Stimulated activated naive CD8-positive, alpha-beta T cell treated with anti-CD3 and anti-CD28 coated beads, Interleukin-15, amount 100 ng/mL, for 72 hours (primary cell): ENCODE measurements around the gene JMJD1C.
"Not testable (repeated sequence)": the region's sequence is repeated elsewhere in the genome, so short reads cannot be mapped to it uniquely, and the experiment has no call there.

Source experiments
- ATAC-seq: fragments of 150-1000 bp; cut with Tn5 transposase; 2 replicates; pipeline ENCODE4 v1.10.0; 2021; ENCODE audit warnings: mild to moderate bottlenecking, moderate library complexity
- DNase-seq, 2 donors: peaks; one replicate each; pipeline ENCODE4 v3.0.0; 2021 to 2022
- H3K27ac Mint-ChIP-seq, 2 donors: one replicate each; pipeline ENCODE4 v1.8.0; 2022; ENCODE audit warnings: mild to moderate bottlenecking in 2 of 2, mixed read lengths in 2 of 2, moderate library complexity in 2 of 2
- H3K27me3 Mint-ChIP-seq: one replicate; pipeline ENCODE4 v1.8.0; 2022; ENCODE audit warnings: mixed read lengths
- H3K4me1 Mint-ChIP-seq: one replicate; pipeline ENCODE4 v1.8.0; 2022; ENCODE audit warnings: mild to moderate bottlenecking, mixed read lengths
- H3K4me3 Mint-ChIP-seq, 2 donors: one replicate each; pipeline ENCODE4 v1.8.0; 2022; ENCODE audit warnings: mild to moderate bottlenecking in 2 of 2, mixed read lengths in 2 of 2, moderate library complexity in 1 of 2
- H3K9me3 Mint-ChIP-seq, 2 donors: one replicate each; pipeline ENCODE4 v1.8.0; 2022; ENCODE audit warnings: mixed read lengths in 2 of 2

Gene JMJD1C

DNA sequence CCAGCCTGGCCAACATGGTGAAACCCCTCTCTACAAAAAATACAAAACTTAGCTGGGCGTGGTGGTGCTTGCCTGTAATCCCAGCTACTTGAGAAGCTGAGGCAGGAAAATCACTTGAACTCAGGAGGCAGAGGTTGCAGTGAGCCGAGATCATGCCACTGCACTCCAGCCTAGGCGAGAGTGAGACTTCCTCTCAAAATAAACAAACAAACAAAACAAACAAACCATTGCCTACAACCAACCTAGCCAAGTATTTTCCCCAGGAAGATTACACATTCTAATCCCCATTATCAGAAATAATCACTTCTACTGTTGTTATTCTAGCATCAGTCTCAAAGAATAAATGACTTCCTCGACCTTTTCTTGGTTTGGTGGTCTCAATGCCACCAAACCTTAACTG lies 172.9 kb downstream of the JMJD1C start:
- not testable (repeated sequence) for H3K4me3 Mint-ChIP-seq
- peak overlapping the region in 1 of 2 donors; percentile 51 for H3K27ac Mint-ChIP-seq

DNA sequence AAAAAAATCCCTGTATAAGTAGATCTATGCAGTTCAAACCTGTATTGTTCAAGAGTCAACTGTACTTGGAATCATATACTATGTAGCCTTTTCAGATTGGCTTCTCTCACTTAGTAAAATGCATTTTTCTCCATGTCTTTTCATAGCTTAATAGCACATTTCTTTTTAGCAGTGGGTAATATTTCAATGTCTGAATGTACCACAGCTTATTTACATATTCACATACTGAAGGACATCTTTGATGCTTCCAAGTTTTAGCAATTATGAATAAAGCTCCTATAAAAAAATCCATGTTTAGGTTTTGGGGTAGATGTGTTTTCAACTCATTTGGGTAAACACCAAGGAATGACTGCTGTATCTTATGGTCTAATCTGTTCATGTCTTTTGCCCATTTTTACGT lies 177.6 kb downstream of the JMJD1C start:
- no peaks in the 10 kb centered on the region for H3K9me3 Mint-ChIP-seq
- ATAC-seq = no peak
- DNase-seq = no peak
- H3K27me3 Mint-ChIP-seq = no peaks in the 10 kb centered on the region
- H3K4me1 Mint-ChIP-seq = peaks cover 8% of the 10 kb centered on the region
- no peak overlapping the region for H3K4me3 Mint-ChIP-seq
- H3K27ac Mint-ChIP-seq = peak overlapping the region in 1 of 2 donors; percentile 27

More for the DNA sequence above, 172.9 kb downstream of the JMJD1C start:
- DNase-seq, ATAC-seq, H3K4me1 Mint-ChIP-seq, H3K9me3 Mint-ChIP-seq, H3K27me3 Mint-ChIP-seq: not testable (repeated sequence)

DNA sequence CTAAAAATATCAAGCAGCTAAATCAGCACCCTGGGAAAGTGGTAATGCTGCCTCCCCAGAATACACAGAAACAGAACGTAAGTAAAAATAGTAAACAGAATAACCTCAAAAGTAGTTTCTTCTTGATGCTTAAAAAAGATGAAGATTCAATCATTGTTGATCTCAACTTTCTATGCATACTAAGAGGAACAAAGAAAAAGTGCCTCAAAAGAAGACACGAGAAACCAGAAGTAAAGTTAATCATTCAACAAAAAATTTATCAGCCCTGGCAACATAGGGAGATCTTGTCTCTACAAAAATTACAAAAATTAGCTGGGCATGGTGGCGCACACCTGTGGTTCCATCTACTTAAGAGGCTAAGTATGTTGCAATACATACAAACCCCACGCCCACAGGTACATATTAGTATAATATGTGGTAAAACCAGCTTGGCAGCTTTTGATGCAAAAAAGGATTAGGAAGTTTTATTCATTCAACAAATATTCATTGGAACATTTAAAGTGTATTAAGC lies 179.0 kb downstream of the JMJD1C start:
- H3K9me3 Mint-ChIP-seq = no peaks in the 10 kb centered on the region
- ATAC-seq = no peak
- H3K4me3 Mint-ChIP-seq = no peak overlapping the region
- peaks cover 8% of the 10 kb centered on the region for H3K4me1 Mint-ChIP-seq
- DNase-seq = no peak
- H3K27me3 Mint-ChIP-seq = no peaks in the 10 kb centered on the region
- H3K27ac Mint-ChIP-seq = no peak overlapping the region

DNA sequence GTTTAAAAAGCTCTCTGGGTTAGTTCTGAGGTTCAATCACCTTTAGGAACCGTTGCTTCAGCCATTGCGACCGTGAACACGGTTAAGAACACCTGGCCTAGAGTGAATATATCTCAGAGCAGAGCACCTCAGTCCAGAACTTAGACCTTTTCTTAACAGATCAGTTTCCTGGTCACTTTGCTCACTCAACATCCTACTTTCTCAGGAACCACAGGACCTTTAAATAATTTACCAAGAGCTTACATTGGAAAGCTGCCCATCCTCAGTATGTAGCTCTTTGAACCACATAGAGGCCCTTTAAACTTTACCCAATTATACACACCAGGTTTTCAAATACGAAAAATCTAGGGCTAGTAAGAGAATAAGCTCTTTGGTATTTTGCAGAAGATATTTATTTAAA lies 179.4 kb downstream of the JMJD1C start:
- H3K27ac Mint-ChIP-seq = no peak overlapping the region
- no peak for ATAC-seq
- peaks cover 8% of the 10 kb centered on the region for H3K4me1 Mint-ChIP-seq
- DNase-seq = no peak
- no peak overlapping the region for H3K4me3 Mint-ChIP-seq
- no peaks in the 10 kb centered on the region for H3K9me3 Mint-ChIP-seq
- no peaks in the 10 kb centered on the region for H3K27me3 Mint-ChIP-seq

DNA sequence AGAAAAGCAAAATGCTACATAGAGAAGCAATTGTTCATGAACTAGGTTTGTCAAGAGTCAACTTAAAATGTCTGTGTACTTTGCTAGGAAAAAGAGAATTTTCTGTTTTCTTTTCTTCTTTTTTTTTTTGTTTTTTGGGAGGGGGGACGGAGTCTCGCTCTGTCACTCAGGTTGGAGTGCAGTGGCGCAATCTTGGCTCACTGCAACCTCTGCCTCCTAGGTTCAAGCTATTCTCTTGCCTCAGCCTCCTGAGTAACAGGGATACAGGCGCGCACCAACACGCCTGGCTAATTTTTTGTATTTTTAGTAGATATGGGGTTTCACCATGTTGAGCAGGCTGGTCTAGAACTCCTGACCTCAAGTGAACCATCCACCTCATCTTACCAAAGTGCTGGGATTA lies 181.9 kb downstream of the JMJD1C start:
- H3K27ac Mint-ChIP-seq, H3K27me3 Mint-ChIP-seq, H3K4me3 Mint-ChIP-seq, H3K9me3 Mint-ChIP-seq, ATAC-seq, DNase-seq, H3K4me1 Mint-ChIP-seq: not testable (repeated sequence)

- Mint-ChIP-seq H3K4me1 (peaks cover 8% of the 10 kb centered on the region), H3K27me3 (no peaks in the 10 kb centered on the region), H3K4me3 (no peak overlapping the region), H3K27ac (no peak overlapping the region), H3K9me3 (no peaks in the 10 kb centered on the region)
- ATAC-seq (no peak), DNase-seq (no peak)
These were observed 182.7 kb downstream of the JMJD1C start for GRCh38 chr10:63283093-63283492.

- Mint-ChIP-seq H3K4me1 (peaks cover 8% of the 10 kb centered on the region), H3K27ac (no peak overlapping the region), H3K27me3 (no peaks in the 10 kb centered on the region), H3K9me3 (no peaks in the 10 kb centered on the region), H3K4me3 (no peak overlapping the region)
- no peak for ATAC-seq
- no peak for DNase-seq
These were observed 183.8 kb downstream of the JMJD1C start for GRCh38 chr10:63281967-63282366.

DNA sequence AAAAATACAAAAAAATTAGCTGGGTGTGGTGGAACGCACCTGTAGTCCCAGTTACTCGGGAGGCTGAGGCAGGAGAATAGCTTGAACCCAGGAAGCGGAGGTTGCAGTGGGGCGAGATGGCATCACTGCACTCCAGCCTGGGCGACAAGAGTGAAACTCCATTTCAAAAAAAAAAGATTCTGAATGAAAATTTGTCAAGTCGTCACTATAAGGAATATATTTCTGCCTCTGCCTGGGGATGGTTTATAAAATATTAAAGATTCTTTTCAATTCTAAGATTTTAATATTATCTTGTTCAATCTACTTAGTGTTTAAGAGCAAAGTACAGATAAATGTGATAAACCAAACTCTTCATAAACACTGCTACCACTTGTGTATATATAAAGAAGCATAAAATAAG lies 185.4 kb downstream of the JMJD1C start:
- no peak overlapping the region for H3K4me3 Mint-ChIP-seq
- H3K9me3 Mint-ChIP-seq = no peaks in the 10 kb centered on the region
- H3K27me3 Mint-ChIP-seq = no peaks in the 10 kb centered on the region
- no peak for DNase-seq
- peaks cover 8% of the 10 kb centered on the region for H3K4me1 Mint-ChIP-seq
- no peak for ATAC-seq
- H3K27ac Mint-ChIP-seq = no peak overlapping the region

DNA sequence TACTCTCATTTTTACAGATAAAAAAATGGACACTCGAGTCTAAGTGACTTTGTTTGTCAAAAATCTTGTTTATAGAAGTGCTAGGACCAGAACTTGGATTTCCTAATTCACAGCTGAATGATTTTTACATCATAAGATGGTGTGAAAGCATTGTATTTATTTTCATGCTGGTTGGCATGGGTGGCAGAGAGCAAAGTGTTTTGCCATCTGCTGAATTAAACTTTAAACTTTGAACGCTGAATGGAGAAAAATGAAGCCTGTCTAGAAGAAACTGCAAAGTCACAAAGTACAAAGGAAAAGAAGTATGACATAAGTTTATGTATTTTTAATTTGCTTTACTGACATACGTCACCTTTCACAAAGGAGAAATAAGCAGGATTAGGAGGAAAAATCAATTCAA lies 190.7 kb downstream of the JMJD1C start:
- no peaks in the 10 kb centered on the region for H3K9me3 Mint-ChIP-seq
- no peak overlapping the region for H3K4me3 Mint-ChIP-seq
- H3K27me3 Mint-ChIP-seq = no peaks in the 10 kb centered on the region
- H3K4me1 Mint-ChIP-seq = peaks cover 28% of the 10 kb centered on the region
- no peak overlapping the region for H3K27ac Mint-ChIP-seq
- DNase-seq (no peak), ATAC-seq (no peak)

DNA sequence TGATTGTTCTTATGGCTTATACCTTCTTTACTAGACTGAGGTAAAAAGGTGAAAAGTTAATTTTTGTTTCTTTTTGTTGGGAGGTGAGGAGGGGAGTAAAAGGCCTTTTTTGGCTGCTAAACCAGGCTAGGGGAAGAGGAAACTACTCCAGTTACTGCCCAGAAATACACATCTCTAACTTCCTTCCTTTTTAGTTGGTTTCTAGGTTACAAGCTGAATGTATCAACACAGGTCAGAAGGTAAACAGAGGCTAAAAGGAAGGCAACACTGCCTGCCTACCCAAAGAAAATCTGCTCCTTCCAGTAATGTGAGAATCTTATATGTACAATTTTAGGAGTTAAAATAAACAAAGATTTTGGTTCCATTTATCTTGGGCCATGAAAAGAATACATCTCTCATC lies 192.2 kb downstream of the JMJD1C start:
- ATAC-seq = no peak
- Mint-ChIP-seq H3K9me3 (no peaks in the 10 kb centered on the region), H3K4me3 (no peak overlapping the region), H3K27ac (peak overlapping the region; percentile 77 to 82), H3K27me3 (no peaks in the 10 kb centered on the region), H3K4me1 (peaks cover 29% of the 10 kb centered on the region)
- DNase-seq = no peak

GRCh38 chr10:63268798-63269503 lies 196.8 kb downstream of the JMJD1C start:
- ATAC-seq (peak; percentile 98), DNase-seq (peak; percentile 78 to 87)
- Mint-ChIP-seq H3K4me1 (peaks cover 19% of the 10 kb centered on the region), H3K27me3 (no peaks in the 10 kb centered on the region), H3K4me3 (peak overlapping the region; percentile 90 to 92), H3K27ac (peak overlapping the region; percentile 97 to 99), H3K9me3 (no peaks in the 10 kb centered on the region)

DNA sequence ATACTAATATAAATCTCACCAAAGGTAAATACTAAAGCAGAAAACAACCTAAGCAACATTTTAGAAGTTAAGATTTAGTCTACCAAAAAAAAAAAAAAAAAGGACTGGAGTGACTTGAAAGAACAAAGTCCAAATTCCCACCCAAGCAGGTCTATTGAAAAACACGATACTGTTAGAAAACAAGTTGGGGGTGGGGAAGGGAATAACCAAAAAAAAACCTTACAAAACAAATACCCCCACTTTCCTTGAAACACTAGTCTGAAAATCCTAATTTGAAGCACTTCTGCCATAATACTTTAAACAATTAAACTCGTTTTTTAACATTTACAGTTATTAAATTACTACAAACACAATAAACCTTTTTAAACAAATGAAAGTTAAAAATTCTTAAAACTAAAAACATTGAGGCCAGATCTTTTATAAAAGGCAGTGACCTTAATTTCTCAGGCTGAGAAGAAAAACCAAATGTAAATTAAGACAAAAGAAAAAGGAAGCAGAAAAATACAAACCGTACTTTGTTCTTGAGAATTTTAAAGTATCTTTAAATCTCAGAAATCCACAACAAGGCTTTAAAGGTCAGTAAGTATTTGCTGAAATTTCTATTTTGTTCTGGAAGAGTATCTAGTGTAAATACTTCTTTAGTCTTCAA lies 197.5 kb downstream of the JMJD1C start:
- ATAC-seq = no peak
- no peak for DNase-seq
- no peaks in the 10 kb centered on the region for H3K27me3 Mint-ChIP-seq
- H3K4me3 Mint-ChIP-seq = peak overlapping the region; percentile 90 to 92
- peak overlapping the region; percentile 97 to 99 for H3K27ac Mint-ChIP-seq
- no peaks in the 10 kb centered on the region for H3K9me3 Mint-ChIP-seq
- peaks cover 19% of the 10 kb centered on the region for H3K4me1 Mint-ChIP-seq

GRCh38 chr10:63267414-63268148 lies 198.2 kb downstream of the JMJD1C start:
- no peak for DNase-seq
- H3K4me3 Mint-ChIP-seq = peak overlapping the region; percentile 90 to 92
- peak overlapping the region; percentile 97 to 99 for H3K27ac Mint-ChIP-seq
- no peak for ATAC-seq
- H3K9me3 Mint-ChIP-seq = no peaks in the 10 kb centered on the region
- H3K4me1 Mint-ChIP-seq = peaks cover 23% of the 10 kb centered on the region
- H3K27me3 Mint-ChIP-seq = no peaks in the 10 kb centered on the region

GRCh38 chr10:63266391-63267316 lies 199.1 kb downstream of the JMJD1C start:
- DNase-seq = no peak
- Mint-ChIP-seq H3K27ac (peak overlapping the region; percentile 90 to 99), H3K4me3 (peak overlapping the region; percentile 70 to 92), H3K9me3 (no peaks in the 10 kb centered on the region), H3K27me3 (no peaks in the 10 kb centered on the region), H3K4me1 (peaks cover 31% of the 10 kb centered on the region)
- ATAC-seq = no peak

- Mint-ChIP-seq H3K9me3 (no peaks in the 10 kb centered on the region), H3K4me3 (peak overlapping the region; percentile 91 to 99), H3K4me1 (peaks cover 39% of the 10 kb centered on the region), H3K27me3 (no peaks in the 10 kb centered on the region), H3K27ac (peak overlapping the region; percentile 95 to 99)
- DNase-seq = no peak
- ATAC-seq = no peak
These were observed 200.0 kb downstream of the JMJD1C start for GRCh38 chr10:63265683-63266235.
